GM23338 (cell line): ENCODE data around the gene SND1. TPM values are rescaled to one million over a fixed set of nuclear protein-coding genes. Genes with fewer than 3 reads are reported as not detected.

Experiments
- ATAC-seq: fragments of 200-7000 bp; cut with Tn5 transposase; 3 replicates; pipeline ENCODE4 v1.9.1; 2020
- DNase-seq: peaks from one replicate; pipeline ENCODE4 v3.0.0-alpha.2; 2015; ENCODE audit warnings: low spot score
- H2AFZ ChIP-seq: fragments of 200-600 bp; sonication (generic); 2 replicates; pipeline ENCODE4 v1.8.0; 2016; ENCODE audit warnings: antibody characterized with exemption, mild to moderate bottlenecking, moderate library complexity
- H3F3A ChIP-seq: fragments of 200-600 bp; sonication (generic); replicated peaks from 2 replicates; pipeline ENCODE4 v1.8.0; 2017; ENCODE audit warnings: antibody characterized with exemption, mixed run types, low read depth
- H3K27ac ChIP-seq: fragments of 200-600 bp; sonication (generic); 2 replicates; pipeline ENCODE4 v1.6.1; 2016; ENCODE audit warnings: low read depth
- H3K27me3 ChIP-seq: fragments of 200-600 bp; sonication (generic); 2 replicates; pipeline ENCODE4 v1.8.0; 2016; ENCODE audit warnings: mild to moderate bottlenecking, mixed run types, moderate library complexity; ENCODE audit not compliant: insufficient read depth
- H3K36me3 ChIP-seq: fragments of 200-600 bp; sonication (generic); 2 replicates; pipeline ENCODE4 v1.8.0; 2016; ENCODE audit warnings: mild to moderate bottlenecking; ENCODE audit not compliant: insufficient read depth
- H3K4me1 ChIP-seq: fragments of 200-600 bp; sonication (generic); 2 replicates; pipeline ENCODE4 v1.8.0; 2016; ENCODE audit warnings: mild to moderate bottlenecking, moderate library complexity; ENCODE audit not compliant: insufficient read depth
- H3K4me2 ChIP-seq: fragments of 200-600 bp; sonication (generic); 2 replicates; pipeline ENCODE4 v1.7.1; 2017; ENCODE audit warnings: mixed run types
- H3K4me3 ChIP-seq: fragments of 200-600 bp; sonication (generic); 2 replicates; pipeline ENCODE4 v1.6.1; 2016; ENCODE audit warnings: mixed run types
- H3K79me2 ChIP-seq: fragments of 200-600 bp; sonication (generic); replicated peaks from 2 replicates; pipeline ENCODE4 v1.8.0; 2017; ENCODE audit warnings: mild to moderate bottlenecking; ENCODE audit not compliant: insufficient read depth
- H3K9me2 ChIP-seq: fragments of 200-600 bp; sonication (generic); 2 replicates; pipeline ENCODE4 v1.8.0; 2017; ENCODE audit not compliant: insufficient read depth
- H4K20me1 ChIP-seq: fragments of 200-600 bp; sonication (generic); replicated peaks from 2 replicates; pipeline ENCODE4 v1.8.0; 2017; ENCODE audit warnings: mild to moderate bottlenecking; ENCODE audit not compliant: insufficient read depth
- H3K27ac Mint-ChIP-seq: 2 replicates; pipeline ENCODE4 v1.8.0; 2020; ENCODE audit warnings: inconsistent platforms, mild to moderate bottlenecking, moderate library complexity, mixed read lengths
- H3K27me3 Mint-ChIP-seq: 3 replicates; pipeline ENCODE4 v1.8.0; 2022; ENCODE audit warnings: low read depth, mild to moderate bottlenecking, moderate library complexity, mixed read lengths, inconsistent platforms; ENCODE audit not compliant: insufficient read depth, poor library complexity
- H3K36me3 Mint-ChIP-seq: 3 replicates; pipeline ENCODE4 v1.8.0; 2021; ENCODE audit warnings: low read depth, mild to moderate bottlenecking, inconsistent platforms, moderate library complexity, mixed read lengths
- H3K4me1 Mint-ChIP-seq: 3 replicates; pipeline ENCODE4 v1.8.0; 2020; ENCODE audit warnings: mild to moderate bottlenecking, inconsistent platforms, mixed read lengths
- H3K4me3 Mint-ChIP-seq: 3 replicates; pipeline ENCODE4 v1.8.0; 2021; ENCODE audit warnings: moderate library complexity, mild to moderate bottlenecking, inconsistent platforms, mixed read lengths
- H3K9me3 Mint-ChIP-seq: 3 replicates; pipeline ENCODE4 v1.8.0; 2020; ENCODE audit warnings: moderate library complexity, mild to moderate bottlenecking, inconsistent platforms, mixed read lengths
- CREB1 ChIP-seq: fragments of 250-450 bp; sonication (Bioruptor Pico); IDR thresholded peaks from 2 replicates; pipeline ENCODE4 v1.5.0; 2020; ENCODE audit warnings: low read depth, mild to moderate bottlenecking, moderate library complexity
- CTCF ChIP-seq, 2 experiments: fragments of 200-600 bp in 1 of 2; sonication (generic) in 1 of 2; conservative IDR thresholded peaks; 2 replicates each; pipeline versions ENCODE4 v1.5.1 to v1.6.1; 2016 to 2017; ENCODE audit warnings: antibody characterized with exemption in 2 of 2, low read depth in 2 of 2, mild to moderate bottlenecking in 2 of 2, moderate library complexity in 1 of 2
- ETS1 ChIP-seq: IDR thresholded peaks from 2 replicates; pipeline ENCODE4 v1.6.1; 2016; ENCODE audit warnings: antibody characterized with exemption
- EZH2 ChIP-seq: fragments of 200-600 bp; sonication (generic); IDR thresholded peaks from one replicate; pipeline ENCODE4 v1.8.0; 2017; ENCODE audit warnings: antibody characterized with exemption, mild to moderate bottlenecking, low read depth; ENCODE audit not compliant: unreplicated experiment
- EZH2phosphoT487 ChIP-seq: fragments of 200-600 bp; sonication (generic); IDR thresholded peaks from one replicate; pipeline ENCODE4 v1.8.1; 2018; ENCODE audit warnings: antibody characterized with exemption; ENCODE audit not compliant: unreplicated experiment
- JUNB ChIP-seq: IDR thresholded peaks from one replicate; pipeline ENCODE4 v1.6.1; 2016; ENCODE audit warnings: antibody characterized with exemption; ENCODE audit not compliant: unreplicated experiment
- NANOG ChIP-seq: IDR thresholded peaks from 2 replicates; pipeline ENCODE4 v1.6.1; 2016; ENCODE audit warnings: antibody characterized with exemption, borderline replicate concordance
- REST ChIP-seq: IDR thresholded peaks from one replicate; pipeline ENCODE4 v1.6.1; 2018; ENCODE audit warnings: antibody characterized with exemption; ENCODE audit not compliant: unreplicated experiment
- STAT1 ChIP-seq: IDR thresholded peaks from one replicate; pipeline ENCODE4 v1.6.1; 2016; ENCODE audit warnings: antibody characterized with exemption; ENCODE audit not compliant: unreplicated experiment
- ZNF114 ChIP-seq: fragments of 250-450 bp; sonication (Bioruptor Pico); IDR thresholded peaks from 2 replicates; pipeline ENCODE4 v1.5.0; 2020; ENCODE audit warnings: mild to moderate bottlenecking, moderate library complexity
- ZNF331 ChIP-seq: fragments of 250-450 bp; sonication (Bioruptor Pico); IDR thresholded peaks from 2 replicates; pipeline ENCODE4 v1.5.0; 2020; ENCODE audit warnings: low read depth, mild to moderate bottlenecking, moderate library complexity
- polyA plus RNA-seq: library from polyadenylated mRNA; unstranded; fragments of >200 nt; fragmentation: Nextera tagmentation; extraction: Ambion mirVana; gene quantifications from 2 replicates; pipeline ENCODE4 v1.2.1, GENCODE V29; 2016
- total RNA-seq: library from RNA; depleted of rRNA; stranded (reverse); fragments of >200 nt; shearing (Covaris generic); gene quantifications from 2 replicates; pipeline ENCODE4 v1.2.3, GENCODE V29; 2014

Gene SND1
- total and polyA plus RNA-seq, 2 experiments from 2014 or later: 107 to 254 TPM

GRCh38 chr7:127673902-127674301, 21.9 kb downstream of the SND1 start:
- Histone ChIP-seq H3F3A (no peaks in the 10 kb centered on the region; the same call in 1 of the 2 replicates), H3K4me3 (no peak overlapping the region), H3K4me2 (peak overlapping the region; percentile 24; the same call in 1 of the 2 replicates), H3K36me3 (peaks cover 5% of the 10 kb centered on the region; the same call in 1 of the 2 replicates), H3K79me2 (peaks cover 100% of the 10 kb centered on the region), H3K4me1 (peaks cover 48% of the 10 kb centered on the region), H4K20me1 (peaks cover 24% of the 10 kb centered on the region), H3K27me3 (no peaks in the 10 kb centered on the region), H3K9me2 (no peaks in the 10 kb centered on the region), H2AFZ (no peak overlapping the region), H3K27ac (peak overlapping the region; percentile 74)
- ATAC-seq (peak; percentile 78), DNase-seq (peak; percentile 54)
- TF ChIP-seq REST (no peak), JUNB (no peak), EZH2phosphoT487 (no peak), EZH2 (no peak), STAT1 (no peak), NANOG (no peak)
- H3K9me3 Mint-ChIP-seq: no peaks in the 10 kb centered on the region
- peaks cover 52% of the 10 kb centered on the region for H3K4me1 Mint-ChIP-seq
- H3K27me3 Mint-ChIP-seq: peaks cover 13% of the 10 kb centered on the region
- H3K4me3 Mint-ChIP-seq: peak overlapping the region; percentile 38; the same call in 1 of the 3 replicates
- peak overlapping the region; percentile 67 for H3K27ac Mint-ChIP-seq
- peaks cover 35% of the 10 kb centered on the region for H3K36me3 Mint-ChIP-seq

GRCh38 chr7:127674361-127674760, 22.4 kb downstream of the SND1 start:
- Mint-ChIP-seq H3K27ac (peak overlapping the region; percentile 84; the same call in 1 of the 2 replicates), H3K4me1 (peaks cover 53% of the 10 kb centered on the region), H3K4me3 (no peak overlapping the region), H3K9me3 (no peaks in the 10 kb centered on the region), H3K36me3 (peaks cover 33% of the 10 kb centered on the region; the same call in 2 of the 3 replicates), H3K27me3 (peaks cover 13% of the 10 kb centered on the region)
- Histone ChIP-seq H3K27me3 (no peaks in the 10 kb centered on the region), H3K4me2 (peak overlapping the region; percentile 24; the same call in 1 of the 2 replicates), H3K4me3 (no peak overlapping the region), H3F3A (no peaks in the 10 kb centered on the region; the same call in 1 of the 2 replicates), H4K20me1 (peaks cover 20% of the 10 kb centered on the region), H3K36me3 (peaks cover 5% of the 10 kb centered on the region), H3K27ac (peak overlapping the region; percentile 56), H2AFZ (no peak overlapping the region), H3K4me1 (peaks cover 52% of the 10 kb centered on the region), H3K79me2 (peaks cover 100% of the 10 kb centered on the region), H3K9me2 (no peaks in the 10 kb centered on the region)
- DNase-seq: no peak
- ATAC-seq: peak; percentile 60
- TF ChIP-seq ZNF331 (CRISPR knock-in tag) (no peak), EZH2phosphoT487 (no peak), CTCF (conservative IDR thresholded peaks at IDR 0.05; ENCODE audit: low read depth in 2 of 2) (no peak), NANOG (no peak), CREB1 (CRISPR knock-in tag) (no peak), EZH2 (no peak), ETS1 (no peak), ZNF114 (no peak), JUNB (no peak), STAT1 (no peak)
